ENCODE data around the gene LRP1B. TPM values are rescaled to one million over a fixed set of nuclear protein-coding genes. Genes with fewer than 3 reads are reported as not detected.

The LRP1B gene
- total and polyA plus RNA-seq, 2 of the 8 experiments (the other 6 are each of a cell fraction or from before 2014, with no cell fraction given): 0.03 TPM; not detected in 1

GRCh38 chr2:140990416-140990815 is 1140.4 kb downstream of the LRP1B start:
- Histone ChIP-seq H3K4me2 (ENCODE audit: insufficient read depth in 1 of 2, low read depth in 2 of 2, low read length in 2 of 2) (no peak overlapping the region), H4K91ac (replicated peaks; ENCODE audit: insufficient read length, low read length) (no peak overlapping the region), H3K4ac (replicated peaks; ENCODE audit: insufficient read length, low read depth, low read length) (no peak overlapping the region), H3K36me3 (ENCODE audit: control insufficient read depth in 2 of 4, insufficient read depth in 4 of 4, low read length in 3 of 4) (no peaks in the 10 kb centered on the region), H3K23ac (ENCODE audit: insufficient read length) (no peak overlapping the region), H2BK15ac (ENCODE audit: low read length) (no peak overlapping the region), H3K14ac (ENCODE audit: insufficient read length) (no peak overlapping the region), H3K79me2 (ENCODE audit: control insufficient read depth in 1 of 2, insufficient read depth in 2 of 2, low read length in 2 of 2) (no peaks in the 10 kb centered on the region), H2AK5ac (ENCODE audit: low read depth, low read length) (no peak overlapping the region), H3K4me3 (ENCODE audit: extremely low read depth in 1 of 4, insufficient read depth in 2 of 4, low read depth in 3 of 4, low read length in 4 of 4) (no peak overlapping the region), H3K56ac (replicated peaks; ENCODE audit: insufficient read length, low read depth, low read length) (no peak overlapping the region), H3K9ac (replicated peaks in 1 of 4; ENCODE audit: extremely low read depth in 1 of 4, low read depth in 3 of 4, low read length in 3 of 4) (no peak overlapping the region), H4K20me1 (replicated peaks in 1 of 2; ENCODE audit: control insufficient read depth in 1 of 2, insufficient read depth in 2 of 2, low read length in 2 of 2) (no peaks in the 10 kb centered on the region), H4K8ac (ENCODE audit: extremely low read depth, insufficient read depth, low read length) (no peak overlapping the region), H3K4me1 (replicated peaks in 1 of 4; ENCODE audit: control insufficient read depth in 3 of 4, insufficient read depth in 4 of 4, low read length in 3 of 4) (no peaks in the 10 kb centered on the region; a peak in 1 of 7 replicates), H2BK20ac (ENCODE audit: low read length) (no peak overlapping the region), H2BK12ac (ENCODE audit: low read depth, low read length) (no peak overlapping the region), H3K9me3 (ENCODE audit: insufficient read depth in 2 of 2, low read depth in 1 of 2, low read length in 1 of 2) (no peaks in the 10 kb centered on the region), H3K18ac (ENCODE audit: extremely low read depth, low read length) (no peak overlapping the region), H2BK120ac (replicated peaks; ENCODE audit: low read depth, low read length) (no peak overlapping the region), H2AFZ (ENCODE audit: low read length) (no peak overlapping the region), H4K5ac (ENCODE audit: insufficient read length, low read depth, low read length) (no peak overlapping the region), H3K27ac (ENCODE audit: low read depth, low read length) (no peak overlapping the region), H3K27me3 (replicated peaks in 1 of 4; ENCODE audit: control insufficient read depth in 3 of 4, extremely low read depth in 1 of 4, insufficient read depth in 3 of 4, low read length in 3 of 4) (no peaks in the 10 kb centered on the region), H2BK5ac (ENCODE audit: low read depth, low read length) (no peak overlapping the region), H3K79me1 (ENCODE audit: low read depth, low read length) (no peaks in the 10 kb centered on the region), H3K23me2 (ENCODE audit: low read depth, low read length) (no peaks in the 10 kb centered on the region; the same call in 1 of the 2 replicates)
- WGBS, 2 experiments (ENCODE audit: extremely low coverage in 1 of 2, insufficient coverage in 1 of 2, insufficient read length in 1 of 2, insufficient replicate concordance in 2 of 2, low coverage in 1 of 2, low lambda C conversion rate in 2 of 2, missing lambda C conversion rate in 1 of 2): 97% methylated on average over 1 of the region's 1 CpG; no CpG with 5 or more reads in 1 of the 2 experiments
- ChIA-PET POLR2A (ENCODE audit: partially characterized antibody) (no interaction called here), CTCF (ENCODE audit: partially characterized antibody) (no interaction called here)
- no peak for DNase-seq (ENCODE audit: low read depth in 1 of 2, low spot score in 2 of 2)
- no peak for FAIRE-seq
- TF ChIP-seq CREB1 (IDR thresholded peaks at IDR 0.05) (no peak), KDM4A (IDR thresholded peaks at IDR 0.05; ENCODE audit: low read depth, low read length, severe bottlenecking) (no peak), TAF7 (optimal IDR thresholded peaks at IDR 0.05; ENCODE audit: borderline replicate concordance, low read depth, low read length) (no peak), USF2 (IDR thresholded peaks at IDR 0.05; ENCODE audit: low read length) (no peak), CHD2 (IDR thresholded peaks at IDR 0.05; ENCODE audit: low read length) (no peak), CBX5 (IDR thresholded peaks at IDR 0.05; ENCODE audit: low read depth, low read length) (no peak), CTBP2 (IDR thresholded peaks at IDR 0.05; ENCODE audit: borderline replicate concordance, insufficient read depth, insufficient read length, low read length) (no peak), SP2 (IDR thresholded peaks at IDR 0.05; ENCODE audit: low read length) (no peak), CHD1 (IDR thresholded peaks at IDR 0.05; ENCODE audit: low read depth, low read length) (no peak), RXRA (IDR thresholded peaks at IDR 0.05; ENCODE audit: insufficient read depth, low read depth, low read length) (no peak), NRF1 (IDR thresholded peaks at IDR 0.05; ENCODE audit: low read depth, low read length) (no peak), SUZ12 (IDR thresholded peaks at IDR 0.05; ENCODE audit: low read length) (no peak), SRF (IDR thresholded peaks at IDR 0.05; ENCODE audit: low read depth, low read length) (no peak), E2F6 (IDR thresholded peaks at IDR 0.05) (no peak)

Data from H1 (cell line).